ENCODE results near the gene ATP2B2. TPM values are rescaled to one million over a fixed set of nuclear protein-coding genes. Genes with fewer than 3 reads are reported as not detected.

Gene ATP2B2
- total RNA-seq, 3 donors from 2014 or later = 0.09 to 0.70 (median 0.12) TPM

- Histone ChIP-seq H3K9me3 (no peaks in the 10 kb centered on the region), H3K4me3 (no peak overlapping the region), H3K36me3 (ENCODE audit: low read depth) (no peaks in the 10 kb centered on the region), H3K4me1 (ENCODE audit: low read depth) (no peaks in the 10 kb centered on the region)
- intact Hi-C loops (cut with DNase I, micrococcal nuclease) = no loop called here
- DNase-seq (no peak), ATAC-seq (no peak)
- TF ChIP-seq CTCF (IDR thresholded peaks at IDR 0.05) = no peak
Measured at GRCh38 chr3:10285272-10286132, 219.9 kb downstream of the ATP2B2 start.

GRCh38 chr3:10284496-10284895 is 220.9 kb downstream of the ATP2B2 start:
- intact Hi-C loops (cut with DNase I, micrococcal nuclease) = no loop called here
- Histone ChIP-seq H3K4me3 (no peak overlapping the region), H3K9me3 (no peaks in the 10 kb centered on the region), H3K4me1 (ENCODE audit: low read depth) (no peaks in the 10 kb centered on the region), H3K36me3 (ENCODE audit: low read depth) (no peaks in the 10 kb centered on the region)
- no peak for DNase-seq
- no peak for TF ChIP-seq CTCF (IDR thresholded peaks at IDR 0.05)
- ATAC-seq = no peak

- no peaks in the 10 kb centered on the region for H3K36me3 ChIP-seq (ENCODE audit: low read depth)
- no peaks in the 10 kb centered on the region for H3K9me3 ChIP-seq
- no peaks in the 10 kb centered on the region for H3K4me1 ChIP-seq (ENCODE audit: low read depth)
- no peak for TF ChIP-seq CTCF (IDR thresholded peaks at IDR 0.05)
- intact Hi-C loops (cut with DNase I, micrococcal nuclease) = no loop called here
- DNase-seq (no peak), ATAC-seq (no peak)
- H3K4me3 ChIP-seq = no peak overlapping the region
Measured at GRCh38 chr3:10283638-10284037, 221.7 kb downstream of the ATP2B2 start.

GRCh38 chr3:10281951-10282350 is 223.4 kb downstream of the ATP2B2 start:
- ATAC-seq (no peak), DNase-seq (no peak)
- Histone ChIP-seq H3K4me1 (ENCODE audit: low read depth) (no peaks in the 10 kb centered on the region), H3K4me3 (no peak overlapping the region), H3K36me3 (ENCODE audit: low read depth) (no peaks in the 10 kb centered on the region), H3K9me3 (no peaks in the 10 kb centered on the region)
- intact Hi-C loops (cut with DNase I, micrococcal nuclease) = no loop called here
- TF ChIP-seq CTCF (IDR thresholded peaks at IDR 0.05) = no peak

- TF ChIP-seq CTCF (IDR thresholded peaks at IDR 0.05) = no peak
- Histone ChIP-seq H3K36me3 (ENCODE audit: low read depth) (no peaks in the 10 kb centered on the region), H3K4me3 (no peak overlapping the region), H3K4me1 (ENCODE audit: low read depth) (no peaks in the 10 kb centered on the region), H3K9me3 (no peaks in the 10 kb centered on the region)
- intact Hi-C loops (cut with DNase I, micrococcal nuclease) = no loop called here
- ATAC-seq (no peak), DNase-seq (no peak)
Measured at GRCh38 chr3:10280571-10280970, 224.8 kb downstream of the ATP2B2 start.
